Measurements from ENCODE around the gene PDE4B.
"Not testable (repeated sequence)": the region's sequence is repeated elsewhere in the genome, so short reads cannot be mapped to it uniquely, and the experiment has no call there.

Gene PDE4B

GRCh38 chr1:66069976-66070876 lies 277.5 kb downstream of the PDE4B start:
- no peak for DNase-seq

GRCh38 chr1:66073388-66073787 lies 280.7 kb downstream of the PDE4B start:
- DNase-seq = no peak

- no peak for DNase-seq
Observed at GRCh38 chr1:66074147-66074546, 281.5 kb downstream of the PDE4B start.

GRCh38 chr1:66078412-66078811 lies 285.7 kb downstream of the PDE4B start:
- DNase-seq = no peak

GRCh38 chr1:66083003-66083402 lies 290.3 kb downstream of the PDE4B start:
- no peak for DNase-seq

- no peak for DNase-seq
Observed at GRCh38 chr1:66084442-66084841, 291.7 kb downstream of the PDE4B start.

GRCh38 chr1:66085600-66085999 lies 292.9 kb downstream of the PDE4B start:
- no peak for DNase-seq

GRCh38 chr1:66088787-66089186 lies 296.1 kb downstream of the PDE4B start:
- no peak for DNase-seq

- no peak for DNase-seq
Observed at GRCh38 chr1:66090859-66091457, 298.3 kb downstream of the PDE4B start.

GRCh38 chr1:66095190-66095589 lies 302.5 kb downstream of the PDE4B start:
- DNase-seq = no peak

GRCh38 chr1:66100959-66101358 lies 308.3 kb downstream of the PDE4B start:
- DNase-seq = not testable (repeated sequence)

- not testable (repeated sequence) for DNase-seq
Observed at GRCh38 chr1:66104076-66104475, 311.4 kb downstream of the PDE4B start.

GRCh38 chr1:66108624-66109023 lies 315.9 kb downstream of the PDE4B start:
- DNase-seq = no peak

- DNase-seq = no peak
Observed at GRCh38 chr1:66112744-66113400, 320.2 kb downstream of the PDE4B start.

- DNase-seq = no peak
Observed at GRCh38 chr1:66119148-66119547, 326.5 kb downstream of the PDE4B start.

- DNase-seq = no peak
Observed at GRCh38 chr1:66124670-66125069, 332.0 kb downstream of the PDE4B start.

GRCh38 chr1:66128641-66129040 lies 335.9 kb downstream of the PDE4B start:
- DNase-seq = not testable (repeated sequence)

- no peak for DNase-seq
Observed at GRCh38 chr1:66132324-66132723, 339.6 kb downstream of the PDE4B start.

- DNase-seq = no peak
Observed at GRCh38 chr1:66134004-66134403, 341.3 kb downstream of the PDE4B start.

GRCh38 chr1:66135161-66135560 lies 342.5 kb downstream of the PDE4B start:
- no peak for DNase-seq

- not testable (repeated sequence) for DNase-seq
Observed at GRCh38 chr1:66136423-66136822, 343.7 kb downstream of the PDE4B start.

GRCh38 chr1:66137235-66137634 lies 344.5 kb downstream of the PDE4B start:
- DNase-seq = no peak

- DNase-seq = no peak
Observed at GRCh38 chr1:66138613-66139012, 345.9 kb downstream of the PDE4B start.

- no peak for DNase-seq
Observed at GRCh38 chr1:66140072-66140471, 347.4 kb downstream of the PDE4B start.
